ENCODE results near the gene SIRPG. TPM values are rescaled to one million over a fixed set of nuclear protein-coding genes. Genes with fewer than 3 reads are reported as not detected.

The SIRPG gene
- total and polyA plus RNA-seq, 10 donors = 5.1 to 13.6 (median 9.0) TPM

DNA sequence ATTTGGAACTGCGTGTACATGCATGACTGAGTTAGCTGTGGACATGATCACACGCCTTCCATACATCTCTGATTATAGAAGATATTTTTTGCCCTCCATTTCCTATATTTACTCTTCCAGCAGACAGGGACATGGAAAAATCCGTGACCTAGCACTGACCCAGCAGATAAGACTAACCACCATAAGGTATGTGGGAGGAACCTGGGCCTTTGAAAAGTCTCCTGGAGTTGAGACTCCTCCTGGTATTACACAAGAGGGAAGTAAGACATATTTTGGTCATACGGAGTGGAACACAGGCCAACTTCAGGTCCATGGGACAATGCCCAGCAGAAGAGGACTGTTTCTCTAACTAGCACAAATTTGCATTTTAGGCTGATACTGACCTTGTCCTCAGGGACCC lies 24.0 kb downstream of the SIRPG start:
- intact Hi-C loops (cut with DNase I; ENCODE audit: low total_unique reads) = no loop called here
- no peaks in the 10 kb centered on the region for H3K9me3 ChIP-seq
- WGBS, 5 donors = 66 to 84% (median 80%) methylated on average over 4 of the region's 4 CpGs
- no peaks in the 10 kb centered on the region for H3K36me3 ChIP-seq
- H3K4me1 ChIP-seq = peaks cover 0 to 33% (median 0%) of the 10 kb centered on the region in 6 donors
- H3K27ac ChIP-seq = no peak overlapping the region
- H3K4me3 ChIP-seq = no peak overlapping the region
- DNase-seq = no peak
- TF ChIP-seq, protein P1, sequence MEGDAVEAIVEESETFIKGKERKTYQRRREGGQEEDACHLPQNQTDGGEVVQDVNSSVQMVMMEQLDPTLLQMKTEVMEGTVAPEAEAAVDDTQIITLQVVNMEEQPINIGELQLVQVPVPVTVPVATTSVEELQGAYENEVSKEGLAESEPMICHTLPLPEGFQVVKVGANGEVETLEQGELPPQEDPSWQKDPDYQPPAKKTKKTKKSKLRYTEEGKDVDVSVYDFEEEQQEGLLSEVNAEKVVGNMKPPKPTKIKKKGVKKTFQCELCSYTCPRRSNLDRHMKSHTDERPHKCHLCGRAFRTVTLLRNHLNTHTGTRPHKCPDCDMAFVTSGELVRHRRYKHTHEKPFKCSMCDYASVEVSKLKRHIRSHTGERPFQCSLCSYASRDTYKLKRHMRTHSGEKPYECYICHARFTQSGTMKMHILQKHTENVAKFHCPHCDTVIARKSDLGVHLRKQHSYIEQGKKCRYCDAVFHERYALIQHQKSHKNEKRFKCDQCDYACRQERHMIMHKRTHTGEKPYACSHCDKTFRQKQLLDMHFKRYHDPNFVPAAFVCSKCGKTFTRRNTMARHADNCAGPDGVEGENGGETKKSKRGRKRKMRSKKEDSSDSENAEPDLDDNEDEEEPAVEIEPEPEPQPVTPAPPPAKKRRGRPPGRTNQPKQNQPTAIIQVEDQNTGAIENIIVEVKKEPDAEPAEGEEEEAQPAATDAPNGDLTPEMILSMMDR (IDR thresholded peaks at IDR 0.05 in 8 of 11, conservative IDR thresholded peaks at IDR 0.05 in 3 of 11) = no peak
- no peak for TF ChIP-seq POLR2AphosphoS5 (IDR thresholded peaks at IDR 0.05)
- TF ChIP-seq POLR2A (IDR thresholded peaks at IDR 0.05) = no peak
- no peaks in the 10 kb centered on the region for H3K27me3 ChIP-seq (replicated peaks in 1 of 7)

DNA sequence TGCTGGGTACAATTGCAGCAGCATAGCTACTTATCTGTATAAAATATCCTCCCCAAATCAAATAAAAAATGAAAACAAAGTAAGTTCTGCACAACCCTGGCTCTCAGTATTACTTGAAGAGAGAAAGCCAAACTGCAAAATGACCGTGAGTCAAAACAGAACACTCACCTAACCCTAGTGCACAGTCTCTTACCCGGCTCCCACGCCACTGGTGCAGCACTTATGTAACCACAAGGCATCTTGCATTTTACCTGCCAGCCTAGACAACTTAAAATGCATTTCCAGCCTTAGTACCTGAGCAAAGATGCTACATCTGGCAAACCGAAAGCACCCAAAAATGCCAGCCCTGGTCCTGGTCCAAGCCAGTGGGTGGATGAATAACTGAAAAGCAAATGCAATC lies 25.4 kb downstream of the SIRPG start:
- Histone ChIP-seq H3K27ac (peak overlapping the region in 4 of 8 donors; percentile 22 to 53 (median 38)), H3K27me3 (replicated peaks in 1 of 7) (no peaks in the 10 kb centered on the region), H3K4me3 (no peak overlapping the region), H3K9me3 (no peaks in the 10 kb centered on the region), H3K36me3 (no peaks in the 10 kb centered on the region), H3K4me1 (peaks cover 0 to 45% (median 2%) of the 10 kb centered on the region in 6 donors)
- WGBS, 5 donors = 65 to 74% (median 71%) methylated on average over 4 of the region's 4 CpGs
- DNase-seq = peak; percentile 64
- no peak for TF ChIP-seq POLR2AphosphoS5 (IDR thresholded peaks at IDR 0.05)
- TF ChIP-seq, protein P1 (IDR thresholded peaks at IDR 0.05 in 8 of 11, conservative IDR thresholded peaks at IDR 0.05 in 3 of 11) = no peak
- TF ChIP-seq POLR2A (IDR thresholded peaks at IDR 0.05) = no peak
- intact Hi-C loops (cut with DNase I; ENCODE audit: low total_unique reads) = no loop called here

GRCh38 chr20:1631309-1632151 lies 26.0 kb downstream of the SIRPG start:
- Histone ChIP-seq H3K27ac (peak overlapping the region in 3 of 8 donors; percentile 22 to 53 (median 47)), H3K9me3 (no peaks in the 10 kb centered on the region), H3K36me3 (no peaks in the 10 kb centered on the region), H3K4me1 (peaks cover 0 to 52% (median 6%) of the 10 kb centered on the region in 6 donors), H3K27me3 (replicated peaks in 1 of 7) (no peaks in the 10 kb centered on the region), H3K4me3 (no peak overlapping the region)
- intact Hi-C loops (cut with DNase I; ENCODE audit: low total_unique reads) = no loop called here
- no peak for DNase-seq
- TF ChIP-seq POLR2A (IDR thresholded peaks at IDR 0.05) = no peak
- no peak for TF ChIP-seq POLR2AphosphoS5 (IDR thresholded peaks at IDR 0.05)
- TF ChIP-seq, protein P1 (IDR thresholded peaks at IDR 0.05 in 8 of 11, conservative IDR thresholded peaks at IDR 0.05 in 3 of 11) = no peak
- WGBS, 5 donors = 58 to 70% (median 68%) methylated on average over 9 of the region's 9 CpGs

- H3K36me3 ChIP-seq = no peaks in the 10 kb centered on the region
- intact Hi-C loops (cut with DNase I; ENCODE audit: low total_unique reads) = no loop called here
- no peaks in the 10 kb centered on the region for H3K27me3 ChIP-seq (replicated peaks in 1 of 7)
Measured at GRCh38 chr20:1630186-1630585, 27.4 kb downstream of the SIRPG start.

More at GRCh38 chr20:1630186-1630585, 27.4 kb downstream of the SIRPG start:
- H3K4me3 ChIP-seq = no peak overlapping the region
- H3K4me1 ChIP-seq = peaks cover 0 to 58% (median 9%) of the 10 kb centered on the region in 6 donors
- H3K9me3 ChIP-seq = no peaks in the 10 kb centered on the region
- DNase-seq = no peak
- no peak for TF ChIP-seq POLR2AphosphoS5 (IDR thresholded peaks at IDR 0.05)
- no peak for TF ChIP-seq POLR2A (IDR thresholded peaks at IDR 0.05)
- TF ChIP-seq, protein P1 (IDR thresholded peaks at IDR 0.05 in 8 of 11, conservative IDR thresholded peaks at IDR 0.05 in 3 of 11) = no peak
- no peak overlapping the region for H3K27ac ChIP-seq
- 85 to 94% (median 93%) methylated on average over 5 of the region's 5 CpGs for WGBS, 5 donors
